HG03097 (cell line): ENCODE data around the gene OR11H1.
"Not testable (repeated sequence)": the region's sequence is repeated elsewhere in the genome, so short reads cannot be mapped to it uniquely, and the experiment has no call there.

Experiments used
- ATAC-seq: cut with Tn5 transposase; IDR thresholded peaks from one replicate; pipeline ENCODE4 v1.9.1; 2021; ENCODE audit not compliant: unreplicated experiment, low FRiP score

The OR11H1 gene, protein sequence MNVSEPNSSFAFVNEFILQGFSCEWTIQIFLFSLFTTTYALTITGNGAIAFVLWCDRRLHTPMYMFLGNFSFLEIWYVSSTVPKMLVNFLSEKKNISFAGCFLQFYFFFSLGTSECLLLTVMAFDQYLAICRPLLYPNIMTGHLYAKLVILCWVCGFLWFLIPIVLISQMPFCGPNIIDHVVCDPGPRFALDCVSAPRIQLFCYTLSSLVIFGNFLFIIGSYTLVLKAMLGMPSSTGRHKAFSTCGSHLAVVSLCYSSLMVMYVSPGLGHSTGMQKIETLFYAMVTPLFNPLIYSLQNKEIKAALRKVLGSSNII

DNA sequence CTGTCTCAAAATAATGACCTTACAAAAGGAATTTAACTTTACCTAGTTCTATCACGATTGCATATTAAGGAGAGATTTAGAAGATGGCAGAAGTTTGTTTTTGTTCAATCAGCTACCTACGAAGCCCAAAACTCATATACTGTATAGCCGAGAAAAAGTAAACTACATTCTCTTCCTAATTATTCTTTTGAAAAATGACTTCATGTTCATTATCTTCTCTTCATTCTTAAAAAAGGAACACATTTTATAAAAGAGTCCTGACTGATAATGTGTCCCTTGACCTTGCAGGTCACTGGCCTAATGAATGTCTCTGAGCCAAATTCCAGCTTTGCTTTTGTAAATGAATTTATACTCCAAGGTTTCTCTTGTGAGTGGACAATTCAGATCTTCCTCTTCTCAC lies at the start of gene OR11H1:
OR11H1 (plus strand) TSS at position 301 of the 400 bp plus-strand sequence; CDS start at position 301, 0 bp downstream.
- not testable (repeated sequence) for ATAC-seq

DNA sequence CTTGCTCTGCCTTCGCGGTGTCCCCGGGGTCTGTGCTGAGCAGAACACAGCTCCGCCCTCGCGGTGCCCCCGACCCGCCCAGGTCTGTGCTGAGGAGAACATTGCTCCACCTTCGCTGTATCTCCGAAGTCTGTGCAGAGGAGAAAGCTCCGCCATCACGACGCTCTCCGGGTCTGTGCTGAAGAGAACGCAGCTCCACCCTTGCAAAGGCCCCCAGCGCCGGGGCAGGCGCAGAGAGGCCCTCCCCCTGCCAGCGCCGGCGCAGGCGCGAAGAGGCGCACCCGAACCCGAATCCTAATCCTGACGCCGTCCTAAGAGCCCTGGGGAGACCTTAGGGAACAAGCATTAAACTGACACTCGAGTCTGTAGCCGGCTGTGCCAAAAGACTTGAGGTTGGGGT lies 18.0 kb upstream of the OR11H1 start:
- ATAC-seq = not testable (repeated sequence)

DNA sequence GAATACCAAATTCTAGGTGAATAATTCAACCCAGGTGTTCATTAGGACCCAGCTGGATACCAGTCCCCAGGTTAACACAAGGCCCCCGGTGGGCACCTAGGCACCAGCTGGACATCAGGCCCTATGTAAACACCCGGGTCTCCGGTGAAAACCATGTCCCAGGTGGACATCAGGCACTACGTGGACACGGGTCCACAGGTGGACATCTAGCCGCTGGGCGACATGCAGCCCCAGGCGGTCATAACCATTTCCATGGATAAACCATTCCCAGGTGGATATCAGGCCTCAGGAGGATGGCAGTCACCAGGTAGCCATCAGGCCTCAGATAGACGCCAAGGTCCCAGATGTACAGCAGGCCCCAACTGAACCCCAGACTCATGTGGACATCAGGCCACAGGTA lies 12.1 kb upstream of the OR11H1 start:
- not testable (repeated sequence) for ATAC-seq

DNA sequence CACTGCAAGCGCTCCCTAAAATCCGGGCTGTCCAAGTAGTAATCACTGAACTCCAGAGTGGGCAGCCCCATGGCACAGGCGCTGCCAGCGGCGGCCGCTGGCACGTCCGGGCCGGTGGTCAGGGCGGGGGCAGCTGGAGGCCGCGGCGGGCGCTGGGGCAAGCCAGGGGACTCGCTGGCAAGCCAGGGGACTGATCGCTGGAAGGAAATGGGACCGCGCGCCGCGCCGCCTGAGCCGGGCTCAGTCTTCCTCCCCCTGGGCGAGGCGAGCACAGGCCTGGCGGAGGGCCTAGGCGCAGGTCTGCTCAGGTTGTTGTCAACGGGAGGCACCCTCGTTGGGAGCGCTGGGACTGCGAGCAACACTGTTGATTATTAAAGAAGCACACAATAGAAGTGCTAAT lies 25.8 kb downstream of the OR11H1 start:
- not testable (repeated sequence) for ATAC-seq

DNA sequence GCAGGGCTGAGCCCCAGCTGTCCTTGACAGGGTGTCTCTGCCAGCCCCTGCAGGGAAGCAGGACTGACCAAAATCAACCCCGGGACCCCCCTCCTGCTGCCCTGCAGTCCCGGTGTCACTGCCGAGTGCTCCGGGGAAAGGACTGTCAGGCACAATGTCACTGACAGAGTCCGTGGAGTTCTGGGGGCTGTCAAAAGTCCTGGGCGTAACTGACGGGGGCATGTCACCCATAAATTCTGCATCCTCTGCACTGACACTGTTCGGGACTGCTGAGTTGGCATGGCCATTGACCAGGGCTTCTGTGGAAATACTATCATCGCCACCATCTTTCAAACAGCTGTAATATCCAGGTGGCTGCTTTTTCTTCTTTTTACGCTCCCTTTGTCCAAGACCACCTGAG lies 35.5 kb downstream of the OR11H1 start:
- not testable (repeated sequence) for ATAC-seq

DNA sequence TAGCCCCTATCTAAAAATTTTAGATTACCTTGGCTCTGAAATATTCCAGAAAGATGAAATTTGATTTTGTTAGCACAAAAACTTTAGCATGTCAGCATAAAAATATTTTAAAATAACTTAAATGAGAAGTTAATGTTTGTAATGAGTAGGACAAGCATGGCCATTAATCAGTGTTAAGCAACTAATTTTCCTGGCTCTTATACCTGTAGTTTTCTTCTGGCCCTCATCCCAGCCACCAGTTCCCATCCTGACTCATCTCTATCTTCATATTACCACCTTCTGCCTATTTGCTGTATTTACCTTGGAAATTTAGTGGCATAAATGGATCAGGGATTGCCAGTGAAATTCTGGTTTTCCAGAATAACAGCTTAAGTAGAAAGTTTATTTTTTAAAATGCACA lies 37.1 kb downstream of the OR11H1 start:
- ATAC-seq = not testable (repeated sequence)
